ENCODE measurements around the gene MCHR1. TPM values are rescaled to one million over a fixed set of nuclear protein-coding genes. Genes with fewer than 3 reads are reported as not detected.

MCHR1 gene
- total RNA-seq = not detected in 2 replicates

GRCh38 chr22:40679249-40679963, at the start of gene MCHR1:
Gene MCHR1, plus strand, starts transcription at chr22:40679484. Its CDS starts 169 bp downstream, at chr22:40679653.

GRCh38 chr22:40636380-40637182, 42.7 kb upstream of the MCHR1 start, which contains the start of gene MRTFA:
Gene MRTFA, minus strand, starts transcription at chr22:40636719.

Other genes starting within 250 kb of the MCHR1 start
- 35.1 and 38.5 TPM in 2 replicates for gene MRTFA, start 42.8 kb upstream of the MCHR1 start, total RNA-seq
- gene SLC25A17, start 139.9 kb downstream of the MCHR1 start, total RNA-seq = 20.3 and 23.8 TPM in 2 replicates
- 172 and 188 TPM in 2 replicates for gene ST13, start 177.2 kb downstream of the MCHR1 start, total RNA-seq
- 19.4 and 23.0 TPM in 2 replicates for gene XPNPEP3, start 177.7 kb downstream of the MCHR1 start, total RNA-seq
- not detected in 2 replicates for gene DNAJB7, start 182.6 kb downstream of the MCHR1 start, total RNA-seq

All from thoracic aorta endothelial cell (primary cell).